SK-N-SH (cell line): ENCODE results near the gene YBX2. TPM values are rescaled to one million over a fixed set of nuclear protein-coding genes. Genes with fewer than 3 reads are reported as not detected.

Experiments used
- CTCF ChIA-PET: fragments of 300-600, 350-600 bp; formaldehyde crosslinking; extraction: SDS; loops from one replicate; lab custom pipeline; 2021; lab: Yijun Ruan, JAX
- POLR2A ChIA-PET: fragments of 350-600 bp; sonication (Branson Sonifier 250); formaldehyde crosslinking; extraction: SDS; loops from one replicate; lab custom pipeline; 2020; ENCODE audit warnings: antibody characterized with exemption, inconsistent platforms; lab: Yijun Ruan, JAX
- DNase-seq: peaks from one replicate; pipeline ENCODE4 v3.0.0; 2012
- H2AFZ ChIP-seq: fragments of 200-600 bp; sonication (generic); 2 replicates; pipeline ENCODE4 v1.8.1; 2016; ENCODE audit warnings: antibody characterized with exemption, mild to moderate bottlenecking, low read depth
- H3F3A ChIP-seq: fragments of 200-600 bp; sonication (generic); replicated peaks from 2 replicates; pipeline ENCODE3; 2016; ENCODE audit warnings: antibody characterized with exemption, mild to moderate bottlenecking; ENCODE audit not compliant: insufficient read depth
- H3K27ac ChIP-seq, 2 experiments: fragments of 200-500 bp in 1 of 2; fragments of 200-600 bp in 1 of 2; sonication (Bioruptor generic) in 1 of 2; sonication (generic), shearing (Covaris generic) in 1 of 2; 2 replicates each; pipeline versions ENCODE4 v1.5.1 to v1.6.1; 2014 to 2016; ENCODE audit warnings: low read depth in 2 of 2, inconsistent platforms in 1 of 2, low read length in 1 of 2, mild to moderate bottlenecking in 1 of 2, mixed read lengths in 1 of 2
- H3K27me3 ChIP-seq: fragments of 200-600 bp; sonication (generic), shearing (Covaris generic); 2 replicates; pipeline ENCODE4 v1.6.1; 2016; ENCODE audit warnings: mixed run types; ENCODE audit not compliant: insufficient read depth
- H3K36me3 ChIP-seq, 2 experiments: fragments of 200-500 bp in 1 of 2; fragments of 200-600 bp in 1 of 2; sonication (Bioruptor generic) in 1 of 2; sonication (generic) in 1 of 2; replicated peaks in 1 of 2; 2 replicates each; pipeline versions ENCODE3 to v1.5.1; 2014 to 2016; ENCODE audit warnings: low read length in 1 of 2, mild to moderate bottlenecking in 1 of 2; ENCODE audit not compliant: insufficient read depth in 2 of 2, control insufficient read depth in 1 of 2
- H3K4me1 ChIP-seq, 2 experiments: fragments of 200-500 bp in 1 of 2; fragments of 200-600 bp in 1 of 2; sonication (Bioruptor generic) in 1 of 2; sonication (generic), shearing (Covaris generic) in 1 of 2; 2 replicates each; pipeline versions ENCODE4 v1.5.1 to v1.6.1; 2014 to 2016; ENCODE audit warnings: low read depth in 1 of 2, low read length in 1 of 2, mixed run types in 1 of 2; ENCODE audit not compliant: insufficient read depth in 2 of 2, control insufficient read depth in 1 of 2
- H3K4me2 ChIP-seq: fragments of 200-600 bp; sonication (generic), shearing (Covaris generic); 2 replicates; pipeline ENCODE4 v1.6.1; 2017; ENCODE audit warnings: mixed run types
- H3K4me3 ChIP-seq, 2 experiments: fragments of 200-500 bp in 1 of 2; fragments of 200-600 bp in 1 of 2; sonication (Bioruptor generic) in 1 of 2; sonication (generic), shearing (Covaris generic) in 1 of 2; 2 replicates each; pipeline versions ENCODE4 v1.5.1 to v1.8.1; 2014 to 2016; ENCODE audit warnings: low read depth in 2 of 2, inconsistent platforms in 1 of 2, low read length in 1 of 2, mild to moderate bottlenecking in 1 of 2, mixed read lengths in 1 of 2, moderate library complexity in 1 of 2
- H3K79me2 ChIP-seq: fragments of 200-600 bp; sonication (generic); 2 replicates; pipeline ENCODE4 v1.8.1; 2017; ENCODE audit warnings: mild to moderate bottlenecking; ENCODE audit not compliant: insufficient read depth
- H3K9ac ChIP-seq: fragments of 200-600 bp; sonication (generic); 2 replicates; pipeline ENCODE4 v1.6.1; 2017; ENCODE audit warnings: mixed run types
- H3K9me2 ChIP-seq: fragments of 200-600 bp; sonication (generic); 2 replicates; pipeline ENCODE4 v1.6.1; 2017; ENCODE audit warnings: mixed run types
- H3K9me3 ChIP-seq: fragments of 200-600 bp; sonication (generic); 2 replicates; pipeline ENCODE4 v1.6.1; 2017; ENCODE audit warnings: mixed run types, mild to moderate bottlenecking, moderate library complexity
- H4K20me1 ChIP-seq: fragments of 200-600 bp; sonication (generic); 2 replicates; pipeline ENCODE4 v1.6.1; 2017; ENCODE audit warnings: mild to moderate bottlenecking, mixed run types; ENCODE audit not compliant: insufficient read depth
- ELF1 ChIP-seq: IDR thresholded peaks from 2 replicates; pipeline ENCODE4 v1.4.0; 2012
- EP300 ChIP-seq, 2 experiments: IDR thresholded peaks; 2 replicates each; pipeline versions ENCODE4 v1.4.0 to v1.6.1; 2012; ENCODE audit warnings: borderline replicate concordance in 1 of 2, low read depth in 1 of 2, low read length in 1 of 2
- EZH2phosphoT487 ChIP-seq: fragments of 200-600 bp; sonication (generic); IDR thresholded peaks from 2 replicates; pipeline ENCODE4 v1.6.1; 2017; ENCODE audit warnings: low read depth, mixed run types, mild to moderate bottlenecking, antibody characterized with exemption, moderate library complexity, borderline replicate concordance
- SIN3A ChIP-seq: IDR thresholded peaks from 2 replicates; pipeline ENCODE4 v1.6.1; 2012; ENCODE audit warnings: low read depth, mild to moderate bottlenecking, low read length, moderate library complexity, borderline replicate concordance
- WGBS: methylation state at CpG from one replicate; pipeline ENCODE4 v1.1.6; 2017; ENCODE audit warnings: low lambda C conversion rate; 5-methylcytosine and 5-hydroxymethylcytosine counted together
- polyA plus RNA-seq, 3 experiments: library from polyadenylated mRNA; depleted of rRNA; stranded (reverse); fragments of >200 nt; gene quantifications; 2 replicates each; pipeline ENCODE4 v1.2.3, GENCODE V29; 2012
- TF ChIP-seq, protein P1 (sequence below): IDR thresholded peaks from 2 replicates; pipeline ENCODE4 v1.6.1; 2012; ENCODE audit warnings: mild to moderate bottlenecking, low read depth, low read length, moderate library complexity

YBX2 gene
- polyA plus RNA-seq, 1 of the 3 experiments (the other 2 are of a cell fraction), result 0.54 TPM

DNA sequence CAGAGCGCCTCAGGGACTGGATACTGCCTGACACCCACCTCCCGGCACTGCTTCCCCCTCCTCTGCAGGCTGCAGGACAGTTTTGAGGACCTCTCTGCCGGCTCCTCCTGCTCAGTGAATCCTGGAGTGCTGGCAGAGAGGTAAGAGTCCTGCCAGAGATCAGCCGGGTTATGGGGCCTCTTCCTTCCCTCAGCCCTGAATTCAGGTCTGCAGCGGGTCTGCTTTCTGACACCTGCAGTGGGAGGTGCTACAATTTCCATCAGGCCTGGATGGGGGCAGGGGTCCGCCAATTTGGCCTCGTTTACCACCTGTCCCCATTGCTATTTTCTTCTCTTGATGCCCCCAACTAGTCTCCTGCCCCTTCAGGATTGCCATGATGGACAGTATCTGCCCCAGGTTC lies 37.7 kb upstream of the YBX2 start:
- Histone ChIP-seq H3K27ac (no peak overlapping the region), H3K36me3 (no peaks in the 10 kb centered on the region), H3K9me3 (no peaks in the 10 kb centered on the region), H3K4me1 (peaks cover 3 to 13% of the 10 kb centered on the region in 2 experiments; a peak in 2 of 4 replicates), H3K9me2 (no peaks in the 10 kb centered on the region), H2AFZ (no peak overlapping the region), H3K4me2 (no peak overlapping the region), H3K79me2 (peaks cover 17% of the 10 kb centered on the region; the same call in 1 of the 2 replicates), H3F3A (no peaks in the 10 kb centered on the region), H3K27me3 (peaks cover 2% of the 10 kb centered on the region; the same call in 1 of the 2 replicates), H3K4me3 (no peak overlapping the region), H3K9ac (no peak overlapping the region), H4K20me1 (no peaks in the 10 kb centered on the region)
- no peak for TF ChIP-seq SIN3A
- TF ChIP-seq EZH2phosphoT487, result no peak
- no peak for TF ChIP-seq ELF1
- POLR2A ChIA-PET, result no interaction called here
- whole genome bisulfite sequencing, result 51% methylated on average over 2 of the region's 7 CpGs
- CTCF ChIA-PET, result no interaction called here
- no peak for DNase-seq

DNA sequence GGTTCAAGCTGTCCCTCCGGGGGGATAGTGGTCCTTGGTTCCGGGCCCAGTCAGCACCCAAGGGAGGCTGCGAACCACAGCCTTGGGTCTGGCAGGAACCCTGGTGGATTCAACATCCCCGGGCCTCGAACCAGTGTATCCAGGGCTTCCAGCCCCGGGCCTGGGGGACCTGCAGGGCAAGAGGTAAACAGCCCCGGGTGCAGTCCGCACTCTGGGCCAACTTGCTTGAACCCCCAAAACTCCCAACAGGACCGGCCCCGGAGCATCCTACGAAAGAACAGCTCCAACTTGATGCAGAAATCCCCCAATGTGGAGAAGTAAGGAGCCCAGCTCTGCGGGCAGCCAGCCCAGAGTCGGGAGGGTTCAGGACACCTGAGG lies 36.2 kb upstream of the YBX2 start:
- peak overlapping the region; percentile 75 for H2AFZ ChIP-seq
- 37% methylated on average over 8 of the region's 13 CpGs for WGBS
- DNase-seq, result no peak
- H3K27me3 ChIP-seq, result no peaks in the 10 kb centered on the region; the same call in 1 of the 2 replicates
- no peaks in the 10 kb centered on the region for H3K9me2 ChIP-seq
- peaks cover 3 to 13% of the 10 kb centered on the region in 2 experiments; a peak in 2 of 4 replicates for H3K4me1 ChIP-seq
- H3K27ac ChIP-seq, result peak overlapping the region; percentile 79 to 92; a peak in 3 of 4 replicates
- H3K9me3 ChIP-seq, result no peaks in the 10 kb centered on the region
- POLR2A ChIA-PET, result interaction anchor here (0.6 to 2.1 kb wide), 2 partner anchors 10 to 14 kb away, joined by 3 to 8 read pairs; no protein-coding TSS in a partner anchor
- H3F3A ChIP-seq, result no peaks in the 10 kb centered on the region
- peaks cover 0 to 11% of the 10 kb centered on the region in 2 experiments for H3K36me3 ChIP-seq
- peak overlapping the region; percentile 65 for H3K9ac ChIP-seq
- H4K20me1 ChIP-seq, result no peaks in the 10 kb centered on the region
- CTCF ChIA-PET, result interaction anchor here (0.6 to 2.3 kb wide), 4 partner anchors 8 to 22 kb away, joined by 3 to 8 read pairs (median 4); partner anchors contain the start of gene KCTD11
- TF ChIP-seq SIN3A (no peak), EP300 (IDR thresholded peaks at IDR 0.05; ENCODE audit: borderline replicate concordance in 1 of 2, low read depth in 1 of 2, low read length in 1 of 2) (no peak)
- TF ChIP-seq, protein P1, sequence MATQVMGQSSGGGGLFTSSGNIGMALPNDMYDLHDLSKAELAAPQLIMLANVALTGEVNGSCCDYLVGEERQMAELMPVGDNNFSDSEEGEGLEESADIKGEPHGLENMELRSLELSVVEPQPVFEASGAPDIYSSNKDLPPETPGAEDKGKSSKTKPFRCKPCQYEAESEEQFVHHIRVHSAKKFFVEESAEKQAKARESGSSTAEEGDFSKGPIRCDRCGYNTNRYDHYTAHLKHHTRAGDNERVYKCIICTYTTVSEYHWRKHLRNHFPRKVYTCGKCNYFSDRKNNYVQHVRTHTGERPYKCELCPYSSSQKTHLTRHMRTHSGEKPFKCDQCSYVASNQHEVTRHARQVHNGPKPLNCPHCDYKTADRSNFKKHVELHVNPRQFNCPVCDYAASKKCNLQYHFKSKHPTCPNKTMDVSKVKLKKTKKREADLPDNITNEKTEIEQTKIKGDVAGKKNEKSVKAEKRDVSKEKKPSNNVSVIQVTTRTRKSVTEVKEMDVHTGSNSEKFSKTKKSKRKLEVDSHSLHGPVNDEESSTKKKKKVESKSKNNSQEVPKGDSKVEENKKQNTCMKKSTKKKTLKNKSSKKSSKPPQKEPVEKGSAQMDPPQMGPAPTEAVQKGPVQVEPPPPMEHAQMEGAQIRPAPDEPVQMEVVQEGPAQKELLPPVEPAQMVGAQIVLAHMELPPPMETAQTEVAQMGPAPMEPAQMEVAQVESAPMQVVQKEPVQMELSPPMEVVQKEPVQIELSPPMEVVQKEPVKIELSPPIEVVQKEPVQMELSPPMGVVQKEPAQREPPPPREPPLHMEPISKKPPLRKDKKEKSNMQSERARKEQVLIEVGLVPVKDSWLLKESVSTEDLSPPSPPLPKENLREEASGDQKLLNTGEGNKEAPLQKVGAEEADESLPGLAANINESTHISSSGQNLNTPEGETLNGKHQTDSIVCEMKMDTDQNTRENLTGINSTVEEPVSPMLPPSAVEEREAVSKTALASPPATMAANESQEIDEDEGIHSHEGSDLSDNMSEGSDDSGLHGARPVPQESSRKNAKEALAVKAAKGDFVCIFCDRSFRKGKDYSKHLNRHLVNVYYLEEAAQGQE, result no peak
- TF ChIP-seq, all 33 proteins: peak for 0
- H3K79me2 ChIP-seq, result peaks cover 17% of the 10 kb centered on the region; the same call in 1 of the 2 replicates
- peak overlapping the region; percentile 86 for H3K4me2 ChIP-seq
- H3K4me3 ChIP-seq, result peak overlapping the region; percentile 69 to 93
